H1 (cell line): ENCODE measurements around the gene GUCY1A1. TPM values are rescaled to one million over a fixed set of nuclear protein-coding genes. Genes with fewer than 3 reads are reported as not detected.

Experiments used
- GTF2F1 ChIP-seq: IDR thresholded peaks from 2 replicates; pipeline ENCODE4 v1.6.1; 2012; ENCODE audit warnings: low read depth, low read length, improper control_type of control experiment, borderline replicate concordance
- POLR2AphosphoS5 ChIP-seq: IDR thresholded peaks from 2 replicates; pipeline ENCODE4 v1.6.1; 2011; ENCODE audit warnings: low read depth, low read length
- polyA plus RNA-seq, 7 experiments: library from polyadenylated mRNA; depleted of rRNA in 3 of 7; stranded (reverse) in 5 of 7; unstranded in 2 of 7; fragments of >200 nt in 5 of 7; fragments of 200-250 nt in 2 of 7; gene quantifications; 1 replicate in 5 of 7; 2 replicates in 1 of 7; 4 replicates in 1 of 7; pipeline versions ENCODE4 v1.2.1 to v1.2.3, GENCODE V29; 2011 to 2013; ENCODE audit warnings: missing spikeins in 2 of 7, mixed read lengths in 2 of 7
- total RNA-seq: library from RNA; stranded (reverse); fragmentation: NEBNext Ultra II Directional; extraction: Animal tissue kit (Norgen Biotek cat#: 25700); gene quantifications from 2 replicates; pipeline ENCODE4 v1.2.1, GENCODE V29; 2021

GUCY1A1 gene
- total and polyA plus RNA-seq, 2 of the 8 experiments (the other 6 are each of a cell fraction or from before 2014, with no cell fraction given), result not detected

GRCh38 chr4:155777971-155778735, 111.5 kb downstream of the GUCY1A1 start (continued):
- TF ChIP-seq GTF2F1 (no peak), POLR2AphosphoS5 (no peak)
